ENCODE measurements around the gene MTUS2. TPM values are rescaled to one million over a fixed set of nuclear protein-coding genes. Genes with fewer than 3 reads are reported as not detected.

MTUS2 gene
- total RNA-seq, 1 experiment from 2014 or later: 1.7 TPM

- Mint-ChIP-seq H3K27ac (ENCODE audit: unreplicated experiment) (peak overlapping the region; percentile 37), H3K36me3 (ENCODE audit: insufficient read depth, unreplicated experiment) (peaks cover 77% of the 10 kb centered on the region), H3K4me3 (ENCODE audit: unreplicated experiment) (no peak overlapping the region), H3K9me3 (ENCODE audit: unreplicated experiment) (no peaks in the 10 kb centered on the region), H3K4me1 (ENCODE audit: low read depth, unreplicated experiment) (peaks cover 20% of the 10 kb centered on the region), H3K27me3 (ENCODE audit: insufficient read depth, unreplicated experiment) (peaks cover 3% of the 10 kb centered on the region)
- Histone ChIP-seq H3K36me3 (ENCODE audit: control insufficient read depth, insufficient read depth, low read length) (0 out of 2 replicates have a peak, but pooled peaks cover 1% of the 10 kb centered on the region), H3K4me1 (peaks cover 14% of the 10 kb centered on the region), H3K27me3 (replicated peaks; ENCODE audit: control insufficient read depth, insufficient read depth, low read length) (no peaks in the 10 kb centered on the region), H3K4me3 (ENCODE audit: low read depth, low read length) (no peak overlapping the region), H3K9me3 (no peaks in the 10 kb centered on the region)
- no TSS peak for BruUV-seq (replicated peaks)
- TF ChIP-seq, protein P1, sequence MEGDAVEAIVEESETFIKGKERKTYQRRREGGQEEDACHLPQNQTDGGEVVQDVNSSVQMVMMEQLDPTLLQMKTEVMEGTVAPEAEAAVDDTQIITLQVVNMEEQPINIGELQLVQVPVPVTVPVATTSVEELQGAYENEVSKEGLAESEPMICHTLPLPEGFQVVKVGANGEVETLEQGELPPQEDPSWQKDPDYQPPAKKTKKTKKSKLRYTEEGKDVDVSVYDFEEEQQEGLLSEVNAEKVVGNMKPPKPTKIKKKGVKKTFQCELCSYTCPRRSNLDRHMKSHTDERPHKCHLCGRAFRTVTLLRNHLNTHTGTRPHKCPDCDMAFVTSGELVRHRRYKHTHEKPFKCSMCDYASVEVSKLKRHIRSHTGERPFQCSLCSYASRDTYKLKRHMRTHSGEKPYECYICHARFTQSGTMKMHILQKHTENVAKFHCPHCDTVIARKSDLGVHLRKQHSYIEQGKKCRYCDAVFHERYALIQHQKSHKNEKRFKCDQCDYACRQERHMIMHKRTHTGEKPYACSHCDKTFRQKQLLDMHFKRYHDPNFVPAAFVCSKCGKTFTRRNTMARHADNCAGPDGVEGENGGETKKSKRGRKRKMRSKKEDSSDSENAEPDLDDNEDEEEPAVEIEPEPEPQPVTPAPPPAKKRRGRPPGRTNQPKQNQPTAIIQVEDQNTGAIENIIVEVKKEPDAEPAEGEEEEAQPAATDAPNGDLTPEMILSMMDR (IDR thresholded peaks at IDR 0.05; ENCODE audit: insufficient read depth in 1 of 2, low read depth in 1 of 2, low read length in 1 of 2, severe bottlenecking in 1 of 2, unreplicated experiment in 1 of 2): no peak
- ChIA-PET POLR2A (no interaction called here), CTCF (no interaction called here)
- intact Hi-C loops (cut with micrococcal nuclease; ENCODE audit: unreplicated experiment): loop anchor here (5.0 kb wide), 1 partner anchor 86 kb away; no protein-coding TSS in a partner anchor
- DNase-seq: no peak
These were observed 685.8 kb downstream of the MTUS2 start for GRCh38 chr13:29505950-29506349.

- TF ChIP-seq, protein P1 (IDR thresholded peaks at IDR 0.05; ENCODE audit: insufficient read depth in 1 of 2, low read depth in 1 of 2, low read length in 1 of 2, severe bottlenecking in 1 of 2, unreplicated experiment in 1 of 2): no peak
- Mint-ChIP-seq H3K27ac (ENCODE audit: unreplicated experiment) (no peak overlapping the region), H3K27me3 (ENCODE audit: insufficient read depth, unreplicated experiment) (no peaks in the 10 kb centered on the region), H3K36me3 (ENCODE audit: insufficient read depth, unreplicated experiment) (peaks cover 83% of the 10 kb centered on the region), H3K9me3 (ENCODE audit: unreplicated experiment) (no peaks in the 10 kb centered on the region), H3K4me3 (ENCODE audit: unreplicated experiment) (no peak overlapping the region), H3K4me1 (ENCODE audit: low read depth, unreplicated experiment) (peaks cover 20% of the 10 kb centered on the region)
- no peak for DNase-seq
- Histone ChIP-seq H3K36me3 (ENCODE audit: control insufficient read depth, insufficient read depth, low read length) (0 out of 2 replicates have a peak, but pooled peaks cover 1% of the 10 kb centered on the region), H3K4me1 (peaks cover 14% of the 10 kb centered on the region), H3K4me3 (ENCODE audit: low read depth, low read length) (no peak overlapping the region), H3K27me3 (replicated peaks; ENCODE audit: control insufficient read depth, insufficient read depth, low read length) (no peaks in the 10 kb centered on the region), H3K9me3 (no peaks in the 10 kb centered on the region)
- ChIA-PET POLR2A (interaction anchor here (0.6 kb wide), 1 partner anchor 1426 kb away, joined by 3 read pairs; no protein-coding TSS in a partner anchor), CTCF (interaction anchor here (0.7 kb wide), 1 partner anchor 89 kb away, joined by 3 read pairs; the partner anchor contains the start of gene SLC7A1)
- no TSS peak for BruUV-seq (replicated peaks)
- intact Hi-C loops (cut with micrococcal nuclease; ENCODE audit: unreplicated experiment): loop anchor here (5.0 kb wide), 1 partner anchor 85 kb away; no protein-coding TSS in a partner anchor
These were observed 687.2 kb downstream of the MTUS2 start for GRCh38 chr13:29507356-29507755.

GRCh38 chr13:29508130-29508875, 688.2 kb downstream of the MTUS2 start:
- Mint-ChIP-seq H3K36me3 (ENCODE audit: insufficient read depth, unreplicated experiment) (peaks cover 83% of the 10 kb centered on the region), H3K9me3 (ENCODE audit: unreplicated experiment) (no peaks in the 10 kb centered on the region), H3K4me3 (ENCODE audit: unreplicated experiment) (peak overlapping the region; percentile 32), H3K27me3 (ENCODE audit: insufficient read depth, unreplicated experiment) (no peaks in the 10 kb centered on the region), H3K4me1 (ENCODE audit: low read depth, unreplicated experiment) (peaks cover 20% of the 10 kb centered on the region), H3K27ac (ENCODE audit: unreplicated experiment) (peak overlapping the region; percentile 87)
- TF ChIP-seq, protein P1 (IDR thresholded peaks at IDR 0.05; ENCODE audit: insufficient read depth in 1 of 2, low read depth in 1 of 2, low read length in 1 of 2, severe bottlenecking in 1 of 2, unreplicated experiment in 1 of 2): peak; percentile 90 to 98
- no peak overlapping the region for H3K4me3 ChIP-seq (ENCODE audit: low read depth, low read length)
- POLR2A ChIA-PET: no interaction called here
- H3K4me1 ChIP-seq: peaks cover 14% of the 10 kb centered on the region
- H3K36me3 ChIP-seq (ENCODE audit: control insufficient read depth, insufficient read depth, low read length): 0 out of 2 replicates have a peak, but pooled peaks cover 1% of the 10 kb centered on the region
- no TSS peak for BruUV-seq (replicated peaks)
- H3K27me3 ChIP-seq (replicated peaks; ENCODE audit: control insufficient read depth, insufficient read depth, low read length): no peaks in the 10 kb centered on the region
- CTCF ChIA-PET: interaction anchor here (0.6 to 2.0 kb wide), 14 partner anchors 10 to 606 kb away, joined by 3 to 14 read pairs (median 4); partner anchors contain the start of gene SLC7A1
- intact Hi-C loops (cut with micrococcal nuclease; ENCODE audit: unreplicated experiment): loop anchor here (1.0 to 5.0 kb wide), 3 partner anchors 84 to 607 kb away; no protein-coding TSS in a partner anchor
- H3K9me3 ChIP-seq: no peaks in the 10 kb centered on the region
- DNase-seq: peak; percentile 78 to 86
